ENCODE measurements around the gene RANBP3. TPM values are rescaled to one million over a fixed set of nuclear protein-coding genes. Genes with fewer than 3 reads are reported as not detected.

Gene RANBP3
- total and polyA plus RNA-seq, 2 of the 8 experiments (the other 6 are each of a cell fraction or from before 2014, with no cell fraction given): 95.4 to 122 TPM

DNA sequence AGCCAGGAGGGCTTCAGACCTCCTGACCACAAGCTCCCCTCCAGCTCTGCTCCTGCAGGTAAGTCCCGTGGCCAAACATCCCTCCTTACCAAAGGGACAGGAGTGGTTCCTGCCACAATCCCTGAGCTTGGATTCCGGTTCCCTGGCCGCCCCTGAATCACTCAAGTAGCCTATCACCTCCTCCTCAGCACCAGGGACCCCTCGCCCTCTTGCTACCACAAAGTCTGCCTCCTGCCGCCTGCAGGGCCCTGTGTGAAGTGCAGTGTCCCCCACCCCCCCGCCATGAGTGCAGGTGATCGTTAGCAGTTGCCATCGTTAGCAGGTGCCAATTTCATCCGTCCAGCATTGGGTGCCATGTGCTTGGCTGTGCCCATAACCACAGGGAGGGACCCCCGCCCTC, 40.8 kb upstream of the RANBP3 start:
- no peak overlapping the region for H2BK120ac ChIP-seq (replicated peaks; ENCODE audit: low read depth, low read length)
- no peaks in the 10 kb centered on the region for H3K79me2 ChIP-seq (ENCODE audit: control insufficient read depth in 1 of 2, insufficient read depth in 2 of 2, low read length in 2 of 2)
- H3K4me1 ChIP-seq (replicated peaks in 1 of 4; ENCODE audit: control insufficient read depth in 3 of 4, insufficient read depth in 4 of 4, low read length in 3 of 4): peaks cover 0 to 6% (median 0%) of the 10 kb centered on the region in 4 experiments; a peak in 2 of 7 replicates
- no peak overlapping the region for H2BK5ac ChIP-seq (ENCODE audit: low read depth, low read length)
- no peaks in the 10 kb centered on the region for H3K23me2 ChIP-seq (ENCODE audit: low read depth, low read length)
- no peak overlapping the region for H3K9ac ChIP-seq (replicated peaks in 1 of 4; ENCODE audit: extremely low read depth in 1 of 4, low read depth in 3 of 4, low read length in 3 of 4)
- DNase-seq (ENCODE audit: low read depth in 1 of 2, low spot score in 2 of 2) (peak; percentile 25 to 69), FAIRE-seq (no peak)
- 51% methylated on average over 9 of the region's 10 CpGs; no CpG with 5 or more reads in 1 of the 2 experiments for WGBS, 2 experiments (ENCODE audit: extremely low coverage in 1 of 2, insufficient coverage in 1 of 2, insufficient read length in 1 of 2, insufficient replicate concordance in 2 of 2, low coverage in 1 of 2, low lambda C conversion rate in 2 of 2, missing lambda C conversion rate in 1 of 2)
- H3K27ac ChIP-seq (ENCODE audit: low read depth, low read length): no peak overlapping the region
- H3K9me3 ChIP-seq (ENCODE audit: insufficient read depth in 2 of 2, low read depth in 1 of 2, low read length in 1 of 2): no peaks in the 10 kb centered on the region
- CTCF ChIA-PET (ENCODE audit: partially characterized antibody): interaction anchor here (0.6 to 11.7 kb wide), 25 partner anchors 9 to 1768 kb away, joined by 3 to 306 read pairs (median 4); partner anchors contain the start of gene NRTN
- TF ChIP-seq, protein P1, sequence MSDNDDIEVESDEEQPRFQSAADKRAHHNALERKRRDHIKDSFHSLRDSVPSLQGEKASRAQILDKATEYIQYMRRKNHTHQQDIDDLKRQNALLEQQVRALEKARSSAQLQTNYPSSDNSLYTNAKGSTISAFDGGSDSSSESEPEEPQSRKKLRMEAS (IDR thresholded peaks at IDR 0.05): peak; percentile 46; the same call in 1 of the 2 replicates
- TF ChIP-seq CTCF (IDR thresholded peaks at IDR 0.05; ENCODE audit: control extremely low read depth in 1 of 3, insufficient read depth in 1 of 3, low read depth in 1 of 3, low read length in 3 of 3): peak; percentile 75 to 87 (median 80)
- peak; percentile 52 to 60 for TF ChIP-seq RAD21 (IDR thresholded peaks at IDR 0.05 in 1 of 2, conservative IDR thresholded peaks at IDR 0.05 in 1 of 2; ENCODE audit: low read depth in 2 of 2, low read length in 2 of 2)
- TF ChIP-seq TAF1 (IDR thresholded peaks at IDR 0.05; ENCODE audit: low read depth, low read length): no peak
- no peak for TF ChIP-seq RBBP5 (IDR thresholded peaks at IDR 0.05; ENCODE audit: borderline replicate concordance, low read depth, low read length)
- H3K36me3 ChIP-seq (ENCODE audit: control insufficient read depth in 2 of 4, insufficient read depth in 4 of 4, low read length in 3 of 4): no peaks in the 10 kb centered on the region
- H2BK20ac ChIP-seq (ENCODE audit: low read length): no peak overlapping the region
- no peak overlapping the region for H3K4me3 ChIP-seq (ENCODE audit: extremely low read depth in 1 of 4, insufficient read depth in 2 of 4, low read depth in 3 of 4, low read length in 4 of 4)
- H4K5ac ChIP-seq (ENCODE audit: insufficient read length, low read depth, low read length): no peak overlapping the region
- H2BK12ac ChIP-seq (ENCODE audit: low read depth, low read length): 0 out of 2 replicates have a peak overlapping the region, but pooled peaks have one; percentile 27
- no peak overlapping the region for H3K14ac ChIP-seq (ENCODE audit: insufficient read length)
- H2AFZ ChIP-seq (ENCODE audit: low read length): no peak overlapping the region
- H3K79me1 ChIP-seq (ENCODE audit: low read depth, low read length): no peaks in the 10 kb centered on the region
- H3K4ac ChIP-seq (replicated peaks; ENCODE audit: insufficient read length, low read depth, low read length): no peak overlapping the region
- POLR2A ChIA-PET (ENCODE audit: partially characterized antibody): interaction anchor here (0.8 to 2.0 kb wide), 4 partner anchors 25 to 328 kb away, joined by 3 to 7 read pairs (median 6); no protein-coding TSS in a partner anchor
- H3K56ac ChIP-seq (replicated peaks; ENCODE audit: insufficient read length, low read depth, low read length): no peak overlapping the region
- H4K8ac ChIP-seq (ENCODE audit: extremely low read depth, insufficient read depth, low read length): no peak overlapping the region
- H4K91ac ChIP-seq (replicated peaks; ENCODE audit: insufficient read length, low read length): no peak overlapping the region
- H2BK15ac ChIP-seq (ENCODE audit: low read length): peak overlapping the region; percentile 72; the same call in 1 of the 2 replicates
- H3K4me2 ChIP-seq (ENCODE audit: insufficient read depth in 1 of 2, low read depth in 2 of 2, low read length in 2 of 2): no peak overlapping the region
- no peak overlapping the region for H3K23ac ChIP-seq (ENCODE audit: insufficient read length)
- H3K27me3 ChIP-seq (replicated peaks in 1 of 4; ENCODE audit: control insufficient read depth in 3 of 4, extremely low read depth in 1 of 4, insufficient read depth in 3 of 4, low read length in 3 of 4): peaks cover 0 to 4% (median under 1%) of the 10 kb centered on the region in 4 experiments; a peak in 4 of 7 replicates
- H3K18ac ChIP-seq (ENCODE audit: extremely low read depth, low read length): peak overlapping the region; percentile 78; the same call in 1 of the 2 replicates
- no peak overlapping the region for H2AK5ac ChIP-seq (ENCODE audit: low read depth, low read length)
- H4K20me1 ChIP-seq (replicated peaks in 1 of 2; ENCODE audit: control insufficient read depth in 1 of 2, insufficient read depth in 2 of 2, low read length in 2 of 2): no peaks in the 10 kb centered on the region

Data from H1 (cell line).